K562 (cell line): ENCODE data around the gene GGNBP2.

Source experiments
- BRF1 ChIP-seq: IDR thresholded peaks from 3 replicates; pipeline ENCODE4 v1.6.1; 2011; ENCODE audit warnings: borderline replicate concordance, mild to moderate bottlenecking; ENCODE audit not compliant: insufficient read length; ENCODE audit errors: extremely low read depth
- CBFB ChIP-seq: sonication (generic); formaldehyde crosslinking; IDR thresholded peaks from 2 replicates; pipeline ENCODE4 v1.4.0; 2020; ENCODE audit warnings: mild to moderate bottlenecking, missing genetic modification reagents
- CCAR2 ChIP-seq: fragments of 200-400 bp; formaldehyde crosslinking; IDR thresholded peaks from 2 replicates; pipeline ENCODE4 v1.6.1; 2017; ENCODE audit warnings: mild to moderate bottlenecking, low read depth, low read length
- EGR1 ChIP-seq: fragments of 450-650 bp; conservative IDR thresholded peaks from 2 replicates; pipeline ENCODE4 v1.6.1; 2017; ENCODE audit warnings: mild to moderate bottlenecking
- FOXK2 ChIP-seq, 2 experiments: fragments of 450-650 bp; IDR thresholded peaks in 1 of 2; conservative IDR thresholded peaks in 1 of 2; 2 replicates each; pipeline ENCODE4 v1.6.1; 2016; ENCODE audit warnings: low read depth in 2 of 2, mild to moderate bottlenecking in 1 of 2
- TBP ChIP-seq: optimal IDR thresholded peaks from 2 replicates; pipeline ENCODE3; 2011; ENCODE audit warnings: low read depth, low read length, improper control_type of control experiment
- ZNF124 ChIP-seq: sonication (generic); formaldehyde crosslinking; IDR thresholded peaks from 2 replicates; pipeline ENCODE4 v1.8.1; 2022; ENCODE audit warnings: missing genetic modification reagents
- ZNF431 ChIP-seq: sonication (generic); formaldehyde crosslinking; IDR thresholded peaks from 2 replicates; pipeline ENCODE4 v1.8.0; 2022; ENCODE audit warnings: mild to moderate bottlenecking, missing genetic modification reagents
- TF ChIP-seq, protein P1 (sequence below): fragments of 250-450 bp; sonication (Bioruptor Pico); IDR thresholded peaks from 2 replicates; pipeline ENCODE4 v1.5.0; 2020; ENCODE audit warnings: mild to moderate bottlenecking
- TF ChIP-seq, protein P2 (sequence below): fragments of 250-450 bp; sonication (Bioruptor Pico); IDR thresholded peaks from 2 replicates; pipeline ENCODE4 v1.4.0; 2020; ENCODE audit warnings: mild to moderate bottlenecking, moderate library complexity

DNA sequence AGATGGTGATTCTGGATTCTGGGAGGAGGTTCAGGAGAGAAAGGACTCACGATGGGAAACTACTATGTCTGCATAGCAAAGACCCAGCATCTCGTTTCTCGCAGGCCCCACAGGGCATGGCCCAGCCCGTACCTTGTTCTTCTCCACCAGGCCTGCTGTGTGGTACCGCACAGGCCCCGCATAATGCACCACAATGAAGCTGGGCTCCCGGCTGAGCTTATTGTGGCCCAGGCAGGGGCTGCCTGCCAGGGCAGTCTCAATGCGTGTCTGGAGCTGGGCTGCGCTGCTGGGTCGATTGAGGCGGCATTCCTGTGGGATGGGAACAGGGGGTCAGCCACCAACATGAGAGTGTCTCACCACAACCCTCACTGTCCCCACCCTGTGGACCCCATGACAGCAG is 37.9 kb upstream of the GGNBP2 start:
- TF ChIP-seq FOXK2 (conservative IDR thresholded peaks at IDR 0.05 in 1 of 2, IDR thresholded peaks at IDR 0.05 in 1 of 2; ENCODE audit: low read depth in 2 of 2): no peak
- TF ChIP-seq ZNF431 (CRISPR knock-in tag): no peak
- no peak for TF ChIP-seq ZNF124 (CRISPR knock-in tag)
- no peak for TF ChIP-seq CCAR2
- TF ChIP-seq BRF1: no peak
- TF ChIP-seq CBFB (CRISPR knock-in tag): no peak
- TF ChIP-seq, protein P1, sequence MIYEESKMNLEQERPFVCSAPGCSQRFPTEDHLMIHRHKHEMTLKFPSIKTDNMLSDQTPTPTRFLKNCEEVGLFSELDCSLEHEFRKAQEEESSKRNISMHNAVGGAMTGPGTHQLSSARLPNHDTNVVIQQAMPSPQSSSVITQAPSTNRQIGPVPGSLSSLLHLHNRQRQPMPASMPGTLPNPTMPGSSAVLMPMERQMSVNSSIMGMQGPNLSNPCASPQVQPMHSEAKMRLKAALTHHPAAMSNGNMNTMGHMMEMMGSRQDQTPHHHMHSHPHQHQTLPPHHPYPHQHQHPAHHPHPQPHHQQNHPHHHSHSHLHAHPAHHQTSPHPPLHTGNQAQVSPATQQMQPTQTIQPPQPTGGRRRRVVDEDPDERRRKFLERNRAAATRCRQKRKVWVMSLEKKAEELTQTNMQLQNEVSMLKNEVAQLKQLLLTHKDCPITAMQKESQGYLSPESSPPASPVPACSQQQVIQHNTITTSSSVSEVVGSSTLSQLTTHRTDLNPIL (CRISPR knock-in tag): no peak
- no peak for TF ChIP-seq EGR1
- TF ChIP-seq TBP: no peak
- TF ChIP-seq, protein P2, sequence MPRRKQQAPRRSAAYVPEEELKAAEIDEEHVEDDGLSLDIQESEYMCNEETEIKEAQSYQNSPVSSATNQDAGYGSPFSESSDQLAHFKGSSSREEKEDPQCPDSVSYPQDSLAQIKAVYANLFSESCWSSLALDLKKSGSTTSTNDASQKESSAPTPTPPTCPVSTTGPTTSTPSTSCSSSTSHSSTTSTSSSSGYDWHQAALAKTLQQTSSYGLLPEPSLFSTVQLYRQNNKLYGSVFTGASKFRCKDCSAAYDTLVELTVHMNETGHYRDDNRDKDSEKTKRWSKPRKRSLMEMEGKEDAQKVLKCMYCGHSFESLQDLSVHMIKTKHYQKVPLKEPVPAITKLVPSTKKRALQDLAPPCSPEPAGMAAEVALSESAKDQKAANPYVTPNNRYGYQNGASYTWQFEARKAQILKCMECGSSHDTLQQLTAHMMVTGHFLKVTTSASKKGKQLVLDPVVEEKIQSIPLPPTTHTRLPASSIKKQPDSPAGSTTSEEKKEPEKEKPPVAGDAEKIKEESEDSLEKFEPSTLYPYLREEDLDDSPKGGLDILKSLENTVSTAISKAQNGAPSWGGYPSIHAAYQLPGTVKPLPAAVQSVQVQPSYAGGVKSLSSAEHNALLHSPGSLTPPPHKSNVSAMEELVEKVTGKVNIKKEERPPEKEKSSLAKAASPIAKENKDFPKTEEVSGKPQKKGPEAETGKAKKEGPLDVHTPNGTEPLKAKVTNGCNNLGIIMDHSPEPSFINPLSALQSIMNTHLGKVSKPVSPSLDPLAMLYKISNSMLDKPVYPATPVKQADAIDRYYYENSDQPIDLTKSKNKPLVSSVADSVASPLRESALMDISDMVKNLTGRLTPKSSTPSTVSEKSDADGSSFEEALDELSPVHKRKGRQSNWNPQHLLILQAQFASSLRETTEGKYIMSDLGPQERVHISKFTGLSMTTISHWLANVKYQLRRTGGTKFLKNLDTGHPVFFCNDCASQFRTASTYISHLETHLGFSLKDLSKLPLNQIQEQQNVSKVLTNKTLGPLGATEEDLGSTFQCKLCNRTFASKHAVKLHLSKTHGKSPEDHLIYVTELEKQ (CRISPR knock-in tag): no peak
